NCI-H345 treated with DMSO at 0.1 percent for 48 hours (cell line): Measurements from ENCODE around the gene CCDC57.

Experiments used
- DNase-seq: peaks from one replicate; lab custom pipeline; 2025; ENCODE audit not compliant: unreplicated experiment; lab: John Stamatoyannopoulos, UW

The CCDC57 gene

GRCh38 chr17:82236142-82236971 lies 23.7 kb upstream of the CCDC57 start:
- peak; percentile 88 for DNase-seq

GRCh38 chr17:82235775-82236141 lies 23.1 kb upstream of the CCDC57 start:
- no peak for DNase-seq

- DNase-seq, result no peak
Measured at GRCh38 chr17:82235056-82235774, 22.6 kb upstream of the CCDC57 start.

DNA sequence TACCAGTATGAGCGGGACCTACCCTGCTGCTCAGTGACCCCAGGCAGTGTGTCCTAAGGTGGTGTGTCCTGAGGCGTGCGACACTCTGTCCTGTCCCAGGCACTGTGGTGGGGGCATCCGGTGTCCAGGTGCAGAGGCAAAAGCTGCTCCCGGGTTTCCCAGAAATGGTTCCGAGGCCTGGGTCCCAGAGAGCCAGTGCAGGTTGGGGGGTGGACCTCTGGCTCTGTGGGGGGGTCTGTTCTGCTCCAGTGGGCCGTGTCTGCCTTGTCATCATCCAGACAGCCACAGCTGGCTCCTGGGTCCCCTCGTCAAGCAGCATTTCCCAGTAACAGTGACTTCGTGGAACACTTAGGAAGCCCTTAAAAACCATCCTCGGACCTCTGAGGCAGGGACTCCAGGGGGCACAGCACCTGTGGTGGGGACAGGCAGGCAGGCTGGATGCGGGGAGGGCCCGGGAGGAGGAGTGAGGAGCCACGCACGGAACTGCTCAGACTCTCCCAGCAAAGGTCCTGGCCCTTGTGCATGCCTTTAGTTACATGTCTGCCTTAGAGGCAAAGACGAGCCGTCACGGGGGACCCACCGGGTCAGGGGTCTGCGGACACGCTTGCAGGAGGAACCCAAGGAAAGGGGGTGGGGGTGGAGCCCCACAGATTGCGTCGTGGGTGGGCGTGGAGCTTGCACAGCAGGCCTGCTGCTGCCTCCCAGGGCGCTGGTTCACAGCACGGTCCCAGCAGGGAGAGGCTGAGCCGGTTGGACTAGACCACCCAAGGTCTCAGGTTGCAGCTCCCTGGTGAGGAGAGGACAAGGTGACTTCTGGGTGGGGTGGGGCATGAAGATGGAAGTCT lies 21.8 kb upstream of the CCDC57 start:
- DNase-seq, result no peak

- no peak for DNase-seq
Measured at GRCh38 chr17:82232876-82233785, 20.5 kb upstream of the CCDC57 start.

- DNase-seq, result no peak
Measured at GRCh38 chr17:82232322-82232820, 19.7 kb upstream of the CCDC57 start.

- no peak for DNase-seq
Measured at GRCh38 chr17:82231562-82232321, 19.1 kb upstream of the CCDC57 start.

- no peak for DNase-seq
Measured at GRCh38 chr17:82231312-82231561, 18.6 kb upstream of the CCDC57 start.

GRCh38 chr17:82230609-82231311 lies 18.1 kb upstream of the CCDC57 start:
- no peak for DNase-seq

DNA sequence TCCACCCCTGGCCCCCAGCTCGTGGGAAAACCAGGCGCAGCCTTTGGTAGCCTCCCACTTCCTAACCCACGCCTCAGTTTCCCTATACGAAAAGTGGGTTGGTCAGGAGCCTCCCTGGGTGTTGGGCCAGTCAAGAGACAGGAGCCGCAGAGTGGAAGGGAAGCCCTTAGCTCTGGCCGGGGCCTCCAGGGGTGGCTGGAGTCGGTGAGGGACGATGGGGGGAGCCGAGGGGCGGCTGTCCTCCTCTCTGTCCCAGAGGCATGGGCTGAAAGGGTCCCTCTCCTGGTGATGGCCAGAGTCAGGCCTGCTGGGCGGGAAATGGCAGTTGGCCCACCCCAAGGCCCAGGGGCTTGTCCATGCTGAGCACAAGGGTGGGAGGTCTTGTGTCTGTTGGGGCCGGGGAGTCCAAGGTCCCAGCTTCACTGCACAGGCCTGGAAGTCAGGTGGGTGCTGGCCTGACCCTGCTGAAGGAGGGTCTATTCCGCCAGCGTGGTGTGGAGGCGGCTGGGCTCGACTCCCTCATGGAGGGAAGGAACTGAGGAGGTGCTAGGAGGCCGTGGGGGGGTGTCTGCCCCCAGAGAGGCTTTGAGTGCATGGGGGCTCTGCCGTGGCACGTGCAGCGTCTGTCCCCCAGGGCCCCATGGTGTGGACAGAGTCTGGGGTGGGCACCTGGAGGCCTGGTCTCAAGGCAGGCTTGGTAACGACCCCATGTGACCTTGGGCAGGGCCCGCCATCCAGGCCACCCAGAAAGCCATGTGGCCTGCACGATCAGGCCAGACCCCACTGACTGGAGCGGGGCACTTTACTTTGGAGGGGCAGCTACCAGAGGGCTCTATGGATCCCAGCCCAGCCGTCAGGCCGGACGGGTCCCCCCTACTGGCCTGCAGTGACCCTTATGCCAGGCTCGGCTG lies 17.3 kb upstream of the CCDC57 start:
- no peak for DNase-seq

DNA sequence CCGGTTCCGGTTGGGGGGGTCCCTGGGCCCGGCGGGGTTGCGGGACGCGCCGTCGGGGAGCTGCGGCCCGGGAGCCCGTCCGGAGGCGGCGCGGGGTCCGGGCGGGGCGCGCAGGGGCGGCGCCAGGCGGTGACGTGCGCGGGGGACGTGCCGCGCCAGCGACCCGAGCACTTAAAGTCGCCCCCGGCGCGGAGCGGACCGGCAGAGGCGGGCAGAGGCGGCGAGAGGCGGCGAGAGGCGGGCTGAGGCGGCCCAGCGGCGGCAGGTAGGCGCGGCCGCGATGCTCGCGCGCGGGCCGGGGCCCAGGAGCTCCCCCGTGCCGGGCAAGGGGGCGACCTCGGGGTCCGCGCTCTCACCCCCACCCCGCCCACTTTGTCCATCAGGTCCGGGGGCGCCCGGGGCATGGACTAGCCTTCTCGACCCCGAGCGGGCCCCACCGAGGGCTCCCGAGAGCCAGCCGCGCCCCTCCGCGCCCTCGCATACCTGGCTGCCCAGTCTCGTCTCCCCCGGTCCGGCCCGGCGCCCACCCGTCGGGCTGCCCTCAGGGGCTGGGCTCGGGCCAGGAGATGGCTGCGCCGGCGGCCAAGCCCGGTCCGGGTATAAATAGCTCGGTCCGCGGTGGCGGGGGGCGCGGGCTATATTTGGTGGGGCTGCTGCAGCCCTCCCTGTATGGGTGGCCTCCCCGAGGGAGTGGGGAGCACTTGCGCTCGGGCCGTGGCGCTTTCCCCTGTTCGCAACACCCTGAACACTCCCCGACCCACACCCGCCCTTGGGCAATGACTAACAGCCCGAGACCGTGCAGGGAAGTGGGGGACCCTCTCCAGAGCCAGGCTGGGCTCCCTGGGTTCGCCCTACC lies 16.4 kb upstream of the CCDC57 start, which contains the start of gene SLC16A3:
Gene SLC16A3, plus strand, starts transcription at position 201 of the 856 bp plus-strand sequence. CDS start 6,967 bp downstream, outside the sequence.
- DNase-seq, result no peak

GRCh38 chr17:82228278-82228841 lies 15.7 kb upstream of the CCDC57 start:
- DNase-seq, result no peak

DNA sequence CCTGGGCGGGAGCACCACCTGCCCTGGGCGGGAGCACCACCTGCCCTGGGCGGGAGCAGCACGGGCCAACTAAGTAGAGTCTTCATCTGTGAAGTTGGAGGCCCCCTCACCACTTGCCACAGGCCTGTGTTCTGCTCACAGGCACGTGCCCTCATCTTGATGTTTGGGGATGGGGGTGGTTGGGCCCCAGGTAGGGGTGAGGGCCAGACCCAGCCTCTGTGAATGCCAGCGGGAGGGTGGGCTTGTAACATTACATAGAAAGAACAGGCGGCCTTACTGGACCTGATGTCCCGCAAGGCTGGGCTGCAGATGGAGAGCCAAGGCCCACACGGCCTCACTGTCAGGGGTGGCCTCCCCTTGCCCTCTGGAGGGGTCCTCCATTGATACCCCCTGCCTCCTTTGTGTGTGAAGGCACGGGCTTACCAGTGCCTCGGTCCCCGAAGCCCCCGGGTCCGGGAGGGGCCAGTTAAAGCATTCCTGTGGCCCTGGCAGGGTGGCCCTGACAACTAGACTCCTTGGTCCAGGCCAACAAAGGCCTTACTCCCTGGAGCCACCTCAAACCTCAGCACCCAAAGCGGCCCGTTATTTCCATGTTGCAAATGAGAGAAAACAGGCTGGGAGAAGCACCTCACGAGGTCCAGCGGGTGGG lies 15.1 kb upstream of the CCDC57 start:
- no peak for DNase-seq

GRCh38 chr17:82226809-82227628 lies 14.4 kb upstream of the CCDC57 start:
- no peak for DNase-seq

DNA sequence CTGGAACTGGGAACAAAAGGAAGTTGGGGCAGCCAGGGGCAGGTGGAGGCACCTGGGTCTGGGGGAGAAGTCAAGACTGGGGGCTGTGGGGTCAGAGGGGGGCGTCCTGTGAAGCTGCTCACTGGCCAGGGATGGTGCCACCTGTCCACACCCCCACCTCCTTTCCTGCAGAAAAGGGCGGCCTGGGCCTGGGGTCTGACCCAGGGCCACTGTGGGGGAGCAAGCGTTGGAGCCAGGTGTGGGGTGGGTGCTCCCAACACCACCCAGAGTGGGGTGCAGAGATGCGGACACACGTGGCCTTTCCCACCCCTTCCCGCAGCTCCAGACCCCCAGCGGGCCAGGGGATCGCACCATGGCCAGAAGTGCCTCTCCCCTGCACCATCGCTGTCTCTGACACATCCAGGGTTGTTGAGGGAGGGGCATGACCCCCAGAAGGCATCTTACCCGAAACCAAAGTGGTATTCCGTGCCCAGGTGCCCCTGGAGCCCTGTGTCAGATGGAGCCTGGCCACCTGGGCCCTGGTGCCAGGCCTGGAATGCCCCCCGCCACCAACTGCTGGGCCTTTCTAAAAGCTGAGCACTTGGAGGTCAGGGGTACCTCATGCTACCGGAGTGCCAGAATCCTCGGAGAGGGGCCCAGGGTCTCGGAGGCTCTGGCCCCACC lies 13.6 kb upstream of the CCDC57 start:
- DNase-seq, result no peak
